ENCODE data around the gene RXFP1.

Gene RXFP1
- total RNA-seq = 0 reads per million in 2 donors

GRCh38 chr4:158521484-158522088 lies at the start of gene RXFP1:
TSS of gene RXFP1 (plus strand) at chr4:158521882. CDS start at chr4:158521977, 95 bp downstream.
- no peak for DNase-seq

GRCh38 chr4:158481811-158482210 lies 39.9 kb upstream of the RXFP1 start:
- no peak for DNase-seq

GRCh38 chr4:158484173-158484885 lies 37.4 kb upstream of the RXFP1 start:
- DNase-seq = no peak

- no peak for DNase-seq
These were observed 31.1 kb upstream of the RXFP1 start for GRCh38 chr4:158490629-158491028.

GRCh38 chr4:158492391-158492790 lies 29.3 kb upstream of the RXFP1 start:
- DNase-seq = no peak

GRCh38 chr4:158496030-158496741 lies 25.5 kb upstream of the RXFP1 start:
- no peak for DNase-seq

GRCh38 chr4:158500054-158500453 lies 21.6 kb upstream of the RXFP1 start:
- no peak for DNase-seq

GRCh38 chr4:158513256-158513655 lies 8.4 kb upstream of the RXFP1 start:
- no peak for DNase-seq

GRCh38 chr4:158519226-158519625 lies 2.5 kb upstream of the RXFP1 start:
- DNase-seq = no peak

- no peak for DNase-seq
These were observed 2.4 kb downstream of the RXFP1 start for GRCh38 chr4:158523990-158524535.

- DNase-seq = no peak
These were observed 5.8 kb downstream of the RXFP1 start for GRCh38 chr4:158527516-158527915.

- DNase-seq = no peak
These were observed 7.8 kb downstream of the RXFP1 start for GRCh38 chr4:158529505-158529904.

GRCh38 chr4:158530381-158530780 lies 8.7 kb downstream of the RXFP1 start:
- no peak for DNase-seq

GRCh38 chr4:158530898-158531297 lies 9.2 kb downstream of the RXFP1 start:
- DNase-seq = no peak

GRCh38 chr4:158532556-158533231 lies 11.0 kb downstream of the RXFP1 start:
- no peak for DNase-seq

- no peak for DNase-seq
These were observed 13.0 kb downstream of the RXFP1 start for GRCh38 chr4:158534727-158535126.

GRCh38 chr4:158535130-158535614 lies 13.5 kb downstream of the RXFP1 start:
- no peak for DNase-seq

GRCh38 chr4:158536833-158537232 lies 15.2 kb downstream of the RXFP1 start:
- DNase-seq = no peak

GRCh38 chr4:158538176-158538575 lies 16.5 kb downstream of the RXFP1 start:
- DNase-seq = no peak

- no peak for DNase-seq
These were observed 17.2 kb downstream of the RXFP1 start for GRCh38 chr4:158538911-158539310.

GRCh38 chr4:158540125-158540907 lies 18.6 kb downstream of the RXFP1 start:
- no peak for DNase-seq

GRCh38 chr4:158541506-158541905 lies 19.8 kb downstream of the RXFP1 start:
- no peak for DNase-seq

Data from T-helper 9 cell (primary cell).